Pancreas (tissue), 10 donors: Measurements from ENCODE around the gene ARID3C. TPM values are rescaled to one million over a fixed set of nuclear protein-coding genes. Genes with fewer than 3 reads are reported as not detected.
A peak's percentile ranks its signal among the peaks of the same experiment; 100 is the strongest.

Experiments
- ATAC-seq, 4 donors: fragments of 200-7000 bp; cut with Tn5 transposase; one replicate each; pipeline versions ENCODE4 v1.8.0 to v1.9.1; 2020; ENCODE audit warnings: mild to moderate bottlenecking in 4 of 4, moderate library complexity in 4 of 4
- DNase-seq, 6 donors: peaks; one replicate each; pipeline ENCODE4 v3.0.0-alpha.2; 2020
- FAIRE-seq: peaks from 2 replicates; lab custom pipeline; 2012; peaks lifted over from hg19 to GRCh38; lab: Jason Lieb, UNC
- H3K27ac ChIP-seq, 4 donors: fragments of 200-600 bp; sonication (generic); 1 replicate in 3 of 4; 2 replicates in 1 of 4; pipeline versions ENCODE4 v1.5.0 to v1.8.0; 2020
- H3K27me3 ChIP-seq, 4 donors: fragments of 200-600 bp; one replicate each; pipeline ENCODE4 v1.8.0; 2021
- H3K36me3 ChIP-seq, 3 donors: fragments of 200-600 bp; sonication (generic) in 1 of 3; one replicate each; pipeline versions ENCODE4 v1.5.0 to v1.8.0; 2020 to 2021
- H3K4me1 ChIP-seq, 3 donors: fragments of 200-600 bp; one replicate each; pipeline ENCODE4 v1.8.0; 2021
- H3K4me3 ChIP-seq, 4 donors: fragments of 200-600 bp; sonication (generic) in 2 of 4; one replicate each; pipeline versions ENCODE4 v1.5.0 to v1.8.0; 2020 to 2021
- H3K9me3 ChIP-seq, 4 donors: fragments of 200-600 bp; one replicate each; pipeline ENCODE4 v1.8.0; 2021
- WGBS, 2 donors: extraction: QIAGEN DNeasy Blood & Tissue Kit; methylation state at CpG; one replicate each; pipeline ENCODE4 v1.1.7; 2013; 5-methylcytosine and 5-hydroxymethylcytosine counted together
- intact Hi-C, 3 donors: fragments of 100-400 bp; cut with DNase I; formaldehyde crosslinking; loops; one replicate each; pipeline versions ENCODE4 v1.11.1 to v1.14.2; 2022
- polyA plus RNA-seq, 2 donors: library from polyadenylated mRNA; stranded (reverse); fragments of 200-250 nt; gene quantifications; one replicate each; pipeline ENCODE4 v1.2.3, GENCODE V29; 2013
- total RNA-seq, 6 donors: library from RNA; stranded (reverse); fragmentation: NEBNext Ultra II Directional in 4 of 6; extraction: Animal tissue kit (Norgen Biotek cat#: 25700) in 4 of 6; gene quantifications; one replicate each; pipeline versions ENCODE4 v1.2.1 to v1.2.4, GENCODE V29; 2021 to 2023
- TF ChIP-seq, protein P1 (sequence below), 4 donors: fragments of 200-600 bp; sonication (generic) in 3 of 4; IDR thresholded peaks; one replicate each; pipeline versions ENCODE4 v1.5.0 to v1.8.0; 2021; ENCODE audit warnings: antibody characterized with exemption in 4 of 4
- donor health status: healthy with polysubstance abuse.
- donor health status: DM: no; HTN: no; CAD: no; lungs with moderate emphysema.
- donor health status: DM: no; HTN: no; CAD: no.
- donor health status: control.
- donor health status: control.
- donor health status: Bipolar disorder and iron deficiency.
- donor health status: DM: yes; HTN: yes; CAD: no.
- donor health status: DM: no; HTN: no; CAD: no.
- donor health status: DM: no; HTN: no; CAD: no.
- donor health status: DM: yes; HTN: yes; CAD: no.

ARID3C gene
- total and polyA plus RNA-seq, 8 donors, result not detected

DNA sequence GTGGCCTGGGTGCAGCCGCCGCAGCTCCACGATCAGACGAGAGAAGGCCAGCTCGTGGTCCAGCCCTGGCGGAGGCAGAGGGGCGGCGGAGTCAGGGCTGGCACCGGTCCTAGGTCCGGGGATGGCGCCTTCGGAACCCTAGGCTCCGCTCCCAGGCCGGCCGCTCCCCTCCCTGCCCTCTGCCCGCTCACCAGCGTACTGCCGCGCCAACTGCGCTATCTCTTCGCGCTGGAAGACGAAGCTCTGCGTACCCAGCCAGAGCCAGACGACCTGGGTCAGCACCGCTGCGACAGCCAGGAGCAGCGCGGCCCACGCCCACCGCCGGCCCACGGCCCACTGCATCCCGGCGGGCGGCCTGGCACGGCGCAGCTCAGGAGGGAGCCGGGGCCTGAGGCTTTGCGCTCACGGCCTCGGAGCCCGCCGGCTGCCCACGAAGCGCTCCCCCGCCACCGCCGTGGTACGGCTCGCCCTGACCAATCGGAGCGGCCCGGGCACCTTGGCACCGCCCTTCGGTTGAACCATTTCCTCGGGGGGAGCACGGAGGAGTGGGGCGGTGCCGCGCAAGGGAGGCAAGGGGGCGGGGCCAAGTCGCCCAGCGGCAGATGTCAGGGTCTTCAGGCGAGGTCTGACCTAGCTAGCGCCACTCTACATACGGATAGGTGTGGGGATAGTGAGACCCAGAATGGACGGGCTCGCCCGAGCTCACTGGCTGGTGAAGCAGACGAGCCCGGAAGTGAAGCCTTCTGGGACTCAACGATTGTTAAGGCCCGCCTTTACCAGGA, 8.7 kb upstream of the ARID3C start, which contains the start of gene SIGMAR1:
Gene SIGMAR1 (minus strand): TSS at position 432 of the 782 bp plus-strand sequence. CDS start 90 bp downstream, at position 342.
- peaks cover 0 to 12% (median 7%) of the 10 kb centered on the region in 3 donors for H3K4me1 ChIP-seq
- H3K36me3 ChIP-seq, result no peaks in the 10 kb centered on the region
- FAIRE-seq, result no peak
- intact Hi-C loops, result no loop called here
- peak within 1 kb of the TSS; percentile 55 to 82 (median 75) for H3K4me3 ChIP-seq
- ATAC-seq, result peak; percentile 97 to 98 (median 98)
- H3K9me3 ChIP-seq, result no peaks in the 10 kb centered on the region
- H3K27me3 ChIP-seq, result no peaks in the 10 kb centered on the region
- DNase-seq, result peak; percentile 91 to 97 (median 95)
- H3K27ac ChIP-seq, result peak within 1 kb of the TSS; percentile 65 to 82 (median 74)
- TF ChIP-seq, protein P1, sequence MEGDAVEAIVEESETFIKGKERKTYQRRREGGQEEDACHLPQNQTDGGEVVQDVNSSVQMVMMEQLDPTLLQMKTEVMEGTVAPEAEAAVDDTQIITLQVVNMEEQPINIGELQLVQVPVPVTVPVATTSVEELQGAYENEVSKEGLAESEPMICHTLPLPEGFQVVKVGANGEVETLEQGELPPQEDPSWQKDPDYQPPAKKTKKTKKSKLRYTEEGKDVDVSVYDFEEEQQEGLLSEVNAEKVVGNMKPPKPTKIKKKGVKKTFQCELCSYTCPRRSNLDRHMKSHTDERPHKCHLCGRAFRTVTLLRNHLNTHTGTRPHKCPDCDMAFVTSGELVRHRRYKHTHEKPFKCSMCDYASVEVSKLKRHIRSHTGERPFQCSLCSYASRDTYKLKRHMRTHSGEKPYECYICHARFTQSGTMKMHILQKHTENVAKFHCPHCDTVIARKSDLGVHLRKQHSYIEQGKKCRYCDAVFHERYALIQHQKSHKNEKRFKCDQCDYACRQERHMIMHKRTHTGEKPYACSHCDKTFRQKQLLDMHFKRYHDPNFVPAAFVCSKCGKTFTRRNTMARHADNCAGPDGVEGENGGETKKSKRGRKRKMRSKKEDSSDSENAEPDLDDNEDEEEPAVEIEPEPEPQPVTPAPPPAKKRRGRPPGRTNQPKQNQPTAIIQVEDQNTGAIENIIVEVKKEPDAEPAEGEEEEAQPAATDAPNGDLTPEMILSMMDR (IDR thresholded peaks at IDR 0.05), result no peak
- 0% methylated on average over 59 to 74 of the region's 74 CpGs for WGBS, 2 donors

DNA sequence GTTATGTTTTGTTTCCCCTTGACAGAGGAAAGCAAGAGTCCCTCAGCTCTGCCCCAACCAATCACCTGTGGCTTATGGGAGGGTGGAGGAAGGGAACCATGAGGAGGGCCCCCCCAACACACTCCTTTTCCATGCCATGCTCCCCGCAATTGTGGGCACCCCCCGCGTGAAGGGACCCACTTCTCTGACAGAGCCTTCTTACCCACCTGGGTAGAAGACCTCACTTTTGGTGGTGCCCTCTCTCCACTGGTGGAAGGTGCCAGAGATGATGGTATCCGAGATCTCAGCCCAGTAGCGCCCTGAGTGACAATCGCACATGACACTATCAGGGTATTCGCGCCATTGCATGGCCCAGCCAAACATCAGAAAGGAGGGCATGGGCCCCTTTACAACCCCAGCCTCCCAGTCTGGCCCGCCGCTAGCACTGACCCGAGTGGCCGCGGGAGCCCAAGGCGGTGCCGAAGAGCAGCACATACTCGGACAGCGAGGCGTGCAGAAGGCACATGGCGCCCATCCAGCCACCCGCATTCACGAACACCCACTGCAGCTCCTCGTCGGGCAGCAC, 8.0 kb upstream of the ARID3C start:
- Histone ChIP-seq H3K4me1 (peaks cover 0 to 12% (median 7%) of the 10 kb centered on the region in 3 donors), H3K36me3 (no peaks in the 10 kb centered on the region), H3K27ac (peak overlapping the region; percentile 65 to 82 (median 74)), H3K27me3 (no peaks in the 10 kb centered on the region), H3K4me3 (peak overlapping the region; percentile 55 to 82 (median 75)), H3K9me3 (no peaks in the 10 kb centered on the region)
- intact Hi-C loops, result no loop called here
- WGBS, 2 donors, result 6 to 8% methylated on average over 23 of the region's 23 CpGs
- TF ChIP-seq, protein P1 (IDR thresholded peaks at IDR 0.05), result no peak
- DNase-seq (no peak), ATAC-seq (no peak), FAIRE-seq (no peak)

DNA sequence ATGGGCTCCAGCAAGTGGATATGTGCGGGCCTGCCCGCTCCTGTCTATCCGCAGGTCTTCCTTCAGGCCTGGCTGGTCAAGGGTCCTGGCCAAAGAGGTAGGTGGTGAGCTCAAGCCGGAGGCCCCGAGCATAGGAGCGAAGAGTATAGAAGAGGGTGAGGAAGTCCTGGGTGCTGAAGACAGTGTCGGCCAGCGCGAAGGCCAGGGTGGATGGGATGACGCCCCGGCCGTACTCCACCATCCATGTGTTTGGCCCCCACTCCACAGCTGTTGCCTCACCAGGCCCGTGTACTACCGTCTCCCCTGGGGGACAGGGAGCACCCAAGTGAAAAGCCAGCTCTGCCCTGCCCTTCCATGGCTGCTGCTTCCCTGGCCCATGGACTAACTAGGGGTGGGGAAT, 6.7 kb upstream of the ARID3C start:
- intact Hi-C loops, result no loop called here
- FAIRE-seq, result no peak
- H3K4me1 ChIP-seq, result peaks cover 0 to 12% (median 7%) of the 10 kb centered on the region in 3 donors
- DNase-seq, result peak in 1 of 6 donors; percentile 29
- no peaks in the 10 kb centered on the region for H3K36me3 ChIP-seq
- no peaks in the 10 kb centered on the region for H3K9me3 ChIP-seq
- ATAC-seq, result no peak
- WGBS, 2 donors, result 93 to 98% methylated on average over 12 to 14 of the region's 14 CpGs
- H3K27ac ChIP-seq, result no peak overlapping the region
- no peak overlapping the region for H3K4me3 ChIP-seq
- no peaks in the 10 kb centered on the region for H3K27me3 ChIP-seq
- TF ChIP-seq, protein P1 (IDR thresholded peaks at IDR 0.05), result no peak

DNA sequence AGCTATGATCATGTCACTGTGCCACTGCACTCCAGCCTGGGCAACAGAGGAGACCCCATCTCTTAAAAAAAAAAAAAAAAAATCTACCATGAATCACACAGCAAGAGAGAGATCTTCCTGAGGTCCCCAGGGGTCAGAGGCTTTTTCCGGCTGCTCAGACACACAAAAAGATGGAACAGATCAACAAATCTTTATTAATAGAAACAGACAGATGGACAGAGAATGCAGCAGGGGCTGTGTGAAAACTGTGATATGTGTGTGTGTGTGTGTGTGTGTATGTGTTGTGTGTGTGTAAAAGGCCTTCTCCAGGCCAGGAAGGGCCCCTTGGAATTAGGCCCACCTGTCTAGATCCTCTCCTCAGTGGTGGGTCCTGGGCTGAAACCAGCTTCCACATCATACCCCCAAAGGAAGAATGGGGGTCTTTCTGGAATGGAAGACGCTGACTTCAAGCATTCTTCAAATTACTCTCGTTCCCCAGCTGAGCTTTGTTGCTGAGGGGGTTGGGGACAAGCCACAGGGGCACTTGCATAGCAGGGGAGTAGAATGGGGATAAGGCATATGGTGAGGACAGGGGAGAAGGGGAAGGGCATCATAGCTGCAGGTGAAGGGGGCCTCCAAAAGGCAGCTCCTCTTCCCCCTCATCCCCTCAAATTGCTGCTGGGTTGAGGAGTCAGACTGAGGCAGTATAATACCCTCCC, 5.8 kb upstream of the ARID3C start:
- H3K27me3 ChIP-seq, result no peaks in the 10 kb centered on the region
- no peaks in the 10 kb centered on the region for H3K9me3 ChIP-seq
- H3K4me1 ChIP-seq, result peaks cover 0 to 12% (median 7%) of the 10 kb centered on the region in 3 donors
- WGBS, 2 donors, result 79 to 84% methylated on average over 3 of the region's 3 CpGs
- intact Hi-C loops, result no loop called here
- DNase-seq (no peak), FAIRE-seq (no peak), ATAC-seq (no peak)
- TF ChIP-seq, protein P1 (IDR thresholded peaks at IDR 0.05), result no peak
- H3K27ac ChIP-seq, result no peak overlapping the region
- no peak overlapping the region for H3K4me3 ChIP-seq
- no peaks in the 10 kb centered on the region for H3K36me3 ChIP-seq
